ENCODE measurements around the gene COL4A6. TPM values are rescaled to one million over a fixed set of nuclear protein-coding genes. Genes with fewer than 3 reads are reported as not detected.

COL4A6 gene
- total RNA-seq, 1 donor from 2014 or later: 10.3 TPM

GRCh38 chrX:108134724-108135123, 303.5 kb downstream of the COL4A6 start:
- peaks cover 0 to 5% of the 10 kb centered on the region in 2 donors for H3K36me3 ChIP-seq

GRCh38 chrX:108132876-108133275, 305.3 kb downstream of the COL4A6 start:
- peaks cover 0 to 5% of the 10 kb centered on the region in 2 donors for H3K36me3 ChIP-seq
- no peaks in the 10 kb centered on the region for H3K9me3 ChIP-seq
- H3K27me3 ChIP-seq: no peaks in the 10 kb centered on the region
- no peak for DNase-seq (ENCODE audit: extremely low spot score in 2 of 2)
- H3K4me3 ChIP-seq: no peak overlapping the region
- no peaks in the 10 kb centered on the region for H3K4me1 ChIP-seq
- H3K27ac ChIP-seq: no peak overlapping the region
- TF ChIP-seq CTCF (IDR thresholded peaks at IDR 0.05): no peak
- no peak for TF ChIP-seq POLR2A (IDR thresholded peaks at IDR 0.05)
- no peak for TF ChIP-seq POLR2AphosphoS5 (IDR thresholded peaks at IDR 0.05; ENCODE audit: insufficient read depth in 1 of 2, low read depth in 1 of 2)
- intact Hi-C loops (cut with DNase I): loop anchor here (5.0 kb wide), 1 partner anchor 1079 kb away; no protein-coding TSS in a partner anchor

More at GRCh38 chrX:108134724-108135123, 303.5 kb downstream of the COL4A6 start:
- H3K4me1 ChIP-seq: no peaks in the 10 kb centered on the region
- no peak overlapping the region for H3K4me3 ChIP-seq
- H3K27ac ChIP-seq: no peak overlapping the region
- no peaks in the 10 kb centered on the region for H3K27me3 ChIP-seq
- no peak for DNase-seq (ENCODE audit: extremely low spot score in 2 of 2)
- intact Hi-C loops (cut with DNase I): loop anchor here (5.0 kb wide), 1 partner anchor 1078 kb away; no protein-coding TSS in a partner anchor
- H3K9me3 ChIP-seq: no peaks in the 10 kb centered on the region
- TF ChIP-seq POLR2AphosphoS5 (IDR thresholded peaks at IDR 0.05; ENCODE audit: insufficient read depth in 1 of 2, low read depth in 1 of 2) (no peak), CTCF (IDR thresholded peaks at IDR 0.05) (no peak), POLR2A (IDR thresholded peaks at IDR 0.05) (no peak)

GRCh38 chrX:108132034-108132433, 306.2 kb downstream of the COL4A6 start:
- intact Hi-C loops (cut with DNase I): loop anchor here (5.0 kb wide), 1 partner anchor 1080 kb away; no protein-coding TSS in a partner anchor
- no peaks in the 10 kb centered on the region for H3K27me3 ChIP-seq
- H3K36me3 ChIP-seq: peaks cover 0 to 5% of the 10 kb centered on the region in 2 donors
- H3K4me3 ChIP-seq: no peak overlapping the region
- no peaks in the 10 kb centered on the region for H3K9me3 ChIP-seq
- DNase-seq (ENCODE audit: extremely low spot score in 2 of 2): no peak
- TF ChIP-seq POLR2AphosphoS5 (IDR thresholded peaks at IDR 0.05; ENCODE audit: insufficient read depth in 1 of 2, low read depth in 1 of 2) (no peak), POLR2A (IDR thresholded peaks at IDR 0.05) (no peak), CTCF (IDR thresholded peaks at IDR 0.05) (no peak)
- no peak overlapping the region for H3K27ac ChIP-seq
- no peaks in the 10 kb centered on the region for H3K4me1 ChIP-seq

- no peak for TF ChIP-seq CTCF (IDR thresholded peaks at IDR 0.05)
- TF ChIP-seq POLR2A (IDR thresholded peaks at IDR 0.05): no peak
- TF ChIP-seq POLR2AphosphoS5 (IDR thresholded peaks at IDR 0.05; ENCODE audit: insufficient read depth in 1 of 2, low read depth in 1 of 2): no peak
- no peaks in the 10 kb centered on the region for H3K27me3 ChIP-seq
- peaks cover 0 to 5% of the 10 kb centered on the region in 2 donors for H3K36me3 ChIP-seq
- no peaks in the 10 kb centered on the region for H3K9me3 ChIP-seq
- no peak overlapping the region for H3K4me3 ChIP-seq
- intact Hi-C loops (cut with DNase I): loop anchor here (5.0 kb wide), 1 partner anchor 1081 kb away; no protein-coding TSS in a partner anchor
- H3K27ac ChIP-seq: no peak overlapping the region
- no peaks in the 10 kb centered on the region for H3K4me1 ChIP-seq
- no peak for DNase-seq (ENCODE audit: extremely low spot score in 2 of 2)
Observed at GRCh38 chrX:108131471-108131870, 306.8 kb downstream of the COL4A6 start.

- intact Hi-C loops (cut with DNase I): loop anchor here (5.0 kb wide), 1 partner anchor 1081 kb away; no protein-coding TSS in a partner anchor
- H3K4me1 ChIP-seq: no peaks in the 10 kb centered on the region
- peaks cover 0 to 5% of the 10 kb centered on the region in 2 donors for H3K36me3 ChIP-seq
- no peaks in the 10 kb centered on the region for H3K9me3 ChIP-seq
- H3K27me3 ChIP-seq: no peaks in the 10 kb centered on the region
- H3K27ac ChIP-seq: no peak overlapping the region
- DNase-seq (ENCODE audit: extremely low spot score in 2 of 2): no peak
- TF ChIP-seq POLR2A (IDR thresholded peaks at IDR 0.05): no peak
- no peak for TF ChIP-seq CTCF (IDR thresholded peaks at IDR 0.05)
- TF ChIP-seq POLR2AphosphoS5 (IDR thresholded peaks at IDR 0.05; ENCODE audit: insufficient read depth in 1 of 2, low read depth in 1 of 2): no peak
- no peak overlapping the region for H3K4me3 ChIP-seq
Observed at GRCh38 chrX:108130889-108131288, 307.3 kb downstream of the COL4A6 start.

Measured in vagina (tissue), 2 donors.